GM12873 (cell line): Measurements from ENCODE around the gene GPR27.

Experiments
- TF ChIP-seq, protein P1 (sequence below): IDR thresholded peaks from 2 replicates; pipeline ENCODE4 v1.5.1; 2012; ENCODE audit warnings: low read depth, mild to moderate bottlenecking, moderate library complexity, low read length, control low read depth; ENCODE audit not compliant: insufficient read depth; ENCODE audit errors: missing control alignments

Gene GPR27

DNA sequence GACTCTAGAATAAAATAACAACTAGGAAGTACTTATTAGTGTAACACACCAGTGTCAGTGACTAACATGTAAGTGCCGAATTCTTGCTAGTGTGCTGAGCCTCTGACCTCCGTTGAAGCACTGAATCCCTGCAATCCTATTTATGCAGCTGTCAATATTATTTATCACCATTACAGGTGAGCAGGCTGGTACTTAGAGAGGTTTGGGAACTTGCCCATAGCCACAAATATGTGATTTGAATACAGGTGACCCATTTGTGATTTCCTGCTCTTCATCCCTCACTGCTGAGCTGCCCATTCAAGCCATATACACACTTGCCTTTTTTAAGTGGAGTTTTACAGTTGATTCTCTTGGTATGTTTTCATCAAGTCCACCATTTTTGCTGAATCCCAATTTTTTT is 40.6 kb upstream of the GPR27 start:
- TF ChIP-seq, protein P1, sequence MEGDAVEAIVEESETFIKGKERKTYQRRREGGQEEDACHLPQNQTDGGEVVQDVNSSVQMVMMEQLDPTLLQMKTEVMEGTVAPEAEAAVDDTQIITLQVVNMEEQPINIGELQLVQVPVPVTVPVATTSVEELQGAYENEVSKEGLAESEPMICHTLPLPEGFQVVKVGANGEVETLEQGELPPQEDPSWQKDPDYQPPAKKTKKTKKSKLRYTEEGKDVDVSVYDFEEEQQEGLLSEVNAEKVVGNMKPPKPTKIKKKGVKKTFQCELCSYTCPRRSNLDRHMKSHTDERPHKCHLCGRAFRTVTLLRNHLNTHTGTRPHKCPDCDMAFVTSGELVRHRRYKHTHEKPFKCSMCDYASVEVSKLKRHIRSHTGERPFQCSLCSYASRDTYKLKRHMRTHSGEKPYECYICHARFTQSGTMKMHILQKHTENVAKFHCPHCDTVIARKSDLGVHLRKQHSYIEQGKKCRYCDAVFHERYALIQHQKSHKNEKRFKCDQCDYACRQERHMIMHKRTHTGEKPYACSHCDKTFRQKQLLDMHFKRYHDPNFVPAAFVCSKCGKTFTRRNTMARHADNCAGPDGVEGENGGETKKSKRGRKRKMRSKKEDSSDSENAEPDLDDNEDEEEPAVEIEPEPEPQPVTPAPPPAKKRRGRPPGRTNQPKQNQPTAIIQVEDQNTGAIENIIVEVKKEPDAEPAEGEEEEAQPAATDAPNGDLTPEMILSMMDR: no peak

DNA sequence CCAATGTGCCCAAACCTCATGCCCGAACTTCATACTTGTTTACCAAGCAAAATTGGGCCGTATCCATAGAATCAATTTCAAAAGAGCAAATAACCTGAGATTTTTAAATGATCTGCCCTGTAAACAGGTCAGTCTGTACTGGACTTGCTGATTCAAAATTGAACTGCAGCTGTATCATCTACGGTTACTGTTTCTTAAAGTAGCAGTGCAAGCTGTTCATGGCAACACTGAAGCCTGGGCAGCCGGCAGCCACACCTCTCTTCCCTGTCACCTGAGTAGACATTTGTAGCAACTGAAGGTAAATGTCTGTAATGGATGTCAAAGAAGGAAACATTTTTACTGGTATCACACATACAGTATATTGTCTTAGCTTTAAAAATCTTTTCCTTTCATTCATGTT is 39.1 kb upstream of the GPR27 start:
- TF ChIP-seq, protein P1: no peak

DNA sequence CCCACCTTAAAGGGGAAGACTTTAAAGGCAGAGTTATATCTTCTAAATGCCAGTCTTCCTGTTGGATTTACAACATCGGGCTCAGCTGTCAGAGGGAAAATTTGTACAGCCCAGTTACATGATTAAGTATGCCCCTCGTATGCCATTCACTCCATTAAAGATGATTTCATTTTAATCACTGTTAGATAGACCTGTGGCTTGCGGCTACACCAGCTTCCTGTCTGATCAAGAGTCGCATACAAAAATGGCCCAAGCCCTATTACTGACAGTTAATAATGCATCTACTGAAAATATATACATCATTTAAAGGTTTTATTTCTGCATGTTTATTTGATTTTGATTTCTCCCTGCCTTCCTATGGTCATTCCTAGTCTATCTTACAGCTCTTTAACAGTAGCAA is 35.6 kb upstream of the GPR27 start:
- TF ChIP-seq, protein P1: no peak

DNA sequence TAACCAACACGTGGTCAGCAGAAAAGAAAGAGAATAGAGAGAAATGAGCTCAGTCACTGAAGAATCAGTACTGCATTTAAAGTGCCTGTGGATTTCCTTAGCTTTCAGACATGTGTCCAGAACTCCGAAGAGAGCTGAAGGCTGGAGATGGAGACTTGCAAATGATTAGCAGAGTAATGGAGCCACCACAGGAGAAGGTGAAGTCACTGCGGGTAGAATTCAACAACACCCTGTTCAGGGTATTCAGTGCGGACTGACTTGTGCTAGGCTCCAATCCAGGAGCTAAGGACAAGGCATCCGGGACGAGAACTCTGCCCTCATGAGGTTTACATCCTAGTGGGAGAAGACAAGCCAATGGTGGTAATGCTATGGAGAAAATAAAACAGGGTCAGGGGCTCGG is 32.7 kb upstream of the GPR27 start:
- TF ChIP-seq, protein P1: no peak

DNA sequence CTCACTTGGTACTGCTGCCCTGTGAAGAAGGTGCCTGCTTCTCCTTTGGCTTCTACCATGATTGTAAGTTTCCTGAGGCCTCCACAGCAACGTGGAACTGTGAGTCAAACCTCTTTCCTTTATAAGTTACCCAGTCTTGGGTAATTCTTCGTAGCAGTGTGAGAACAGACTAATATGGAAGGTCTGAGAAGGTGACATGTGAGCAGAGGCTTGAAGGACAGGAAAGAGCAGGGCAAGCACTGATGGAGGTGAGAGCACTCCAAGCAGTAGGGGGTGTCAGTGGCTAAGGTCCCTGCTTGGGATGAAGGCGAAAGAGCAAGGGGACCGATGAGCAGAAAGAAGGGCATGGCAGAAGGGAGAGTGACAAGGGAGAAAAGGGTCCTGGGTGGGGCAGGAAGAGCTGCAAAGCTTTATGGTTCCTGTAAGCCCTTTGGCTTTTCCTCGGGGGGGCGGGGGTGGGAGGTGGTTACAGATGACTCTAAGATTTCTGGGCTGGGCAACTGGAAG is 32.0 kb upstream of the GPR27 start:
- TF ChIP-seq, protein P1: no peak

DNA sequence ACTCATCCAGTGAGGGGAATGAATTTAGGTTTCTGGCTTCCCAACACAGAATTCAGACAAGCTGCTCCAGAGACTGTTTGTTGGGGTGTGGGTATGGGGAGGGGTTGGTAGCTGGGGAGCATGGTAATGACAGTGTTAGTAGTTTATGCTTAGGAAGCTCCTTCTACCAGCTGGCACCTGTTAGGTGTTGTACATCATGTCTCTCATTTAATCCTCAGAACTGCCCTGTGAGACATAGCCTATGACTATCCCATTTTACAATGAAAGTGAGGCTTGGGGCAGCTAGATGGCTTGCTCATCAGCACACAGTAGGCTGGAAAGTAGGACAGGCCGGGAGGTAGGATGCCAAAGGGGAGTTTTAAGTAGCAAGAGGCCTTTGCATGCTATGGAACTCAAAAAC is 31.0 kb upstream of the GPR27 start:
- TF ChIP-seq, protein P1: no peak

DNA sequence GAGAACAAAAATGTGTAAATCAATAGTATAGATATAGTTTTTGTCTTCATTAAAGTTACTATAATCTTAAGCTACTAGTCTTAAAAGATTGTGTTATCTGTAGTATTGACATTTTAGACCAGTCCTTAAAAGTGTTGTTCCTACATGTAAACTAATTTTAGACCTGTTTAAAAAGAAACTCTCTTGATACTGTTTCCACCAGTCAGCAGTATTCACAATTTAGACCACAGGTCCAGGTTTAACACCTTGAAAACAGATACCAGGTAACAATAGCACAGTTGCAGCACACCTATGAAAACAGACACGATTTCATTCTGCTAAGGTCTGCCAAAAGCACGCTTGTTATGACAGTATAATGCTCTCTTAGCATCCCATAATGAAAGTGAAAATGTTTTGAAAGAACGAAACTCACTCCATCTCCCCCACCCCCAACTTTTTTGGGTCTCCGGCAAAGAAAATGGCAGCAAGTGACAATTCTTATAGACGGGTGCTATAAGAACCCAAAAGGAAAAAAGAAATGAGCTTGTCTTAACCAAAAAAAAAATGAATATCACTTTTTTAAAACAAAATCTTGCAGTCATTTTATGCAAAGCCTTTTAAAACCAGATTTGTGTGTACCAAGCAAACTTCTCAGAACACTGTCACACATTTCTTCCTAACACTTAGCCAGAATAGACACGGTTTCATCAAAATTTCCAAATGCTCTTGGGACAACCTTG is 30.0 kb upstream of the GPR27 start:
- TF ChIP-seq, protein P1: no peak
